ENCODE results near the gene TMEM178B.

Gene TMEM178B

DNA sequence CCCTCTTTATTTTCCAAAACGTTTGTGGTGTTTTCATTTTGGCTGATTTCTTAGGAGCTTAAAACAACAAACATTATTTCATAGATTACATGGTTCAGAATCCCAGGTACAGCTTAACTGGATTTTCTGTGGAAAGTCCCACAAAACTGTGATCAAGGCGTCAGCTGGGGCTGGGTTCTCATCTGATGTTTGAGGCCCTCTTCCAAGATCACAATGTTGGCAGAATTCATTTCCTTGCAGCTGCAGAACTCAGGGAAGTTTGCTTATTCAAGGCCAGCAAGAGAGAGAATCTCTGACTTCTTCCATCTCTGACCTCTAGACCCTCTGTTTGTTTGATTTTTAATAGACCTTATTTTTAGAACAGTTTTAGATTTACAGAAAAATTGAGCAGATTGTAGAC, 368.9 kb downstream of the TMEM178B start:
- no peak for FAIRE-seq

- no peak for FAIRE-seq
Measured at GRCh38 chr7:141444961-141445360, 371.1 kb downstream of the TMEM178B start.

GRCh38 chr7:141451232-141451631, 377.4 kb downstream of the TMEM178B start:
- FAIRE-seq, result no peak

GRCh38 chr7:141452911-141453310, 379.0 kb downstream of the TMEM178B start:
- no peak for FAIRE-seq

- FAIRE-seq, result no peak
Measured at GRCh38 chr7:141454338-141454737, 380.5 kb downstream of the TMEM178B start.

DNA sequence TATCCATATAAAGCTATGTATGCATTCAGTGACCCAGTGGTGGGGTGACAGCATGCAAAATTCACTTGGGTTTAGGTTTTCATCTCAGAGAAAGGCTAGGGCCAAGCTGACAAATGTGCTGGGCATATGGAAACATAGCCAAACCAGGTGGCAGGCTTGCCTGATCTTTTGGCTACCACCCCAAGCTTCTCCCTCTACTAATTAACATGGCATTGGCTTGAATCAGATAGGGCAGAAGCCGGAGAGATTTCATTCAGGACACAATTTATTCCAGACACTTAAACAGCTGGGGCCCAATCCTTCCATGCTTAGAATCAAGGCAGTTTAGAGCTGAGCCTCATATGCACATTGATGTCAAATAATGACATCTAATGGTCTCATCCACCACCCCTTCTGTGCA, 381.9 kb downstream of the TMEM178B start:
- no peak for FAIRE-seq

DNA sequence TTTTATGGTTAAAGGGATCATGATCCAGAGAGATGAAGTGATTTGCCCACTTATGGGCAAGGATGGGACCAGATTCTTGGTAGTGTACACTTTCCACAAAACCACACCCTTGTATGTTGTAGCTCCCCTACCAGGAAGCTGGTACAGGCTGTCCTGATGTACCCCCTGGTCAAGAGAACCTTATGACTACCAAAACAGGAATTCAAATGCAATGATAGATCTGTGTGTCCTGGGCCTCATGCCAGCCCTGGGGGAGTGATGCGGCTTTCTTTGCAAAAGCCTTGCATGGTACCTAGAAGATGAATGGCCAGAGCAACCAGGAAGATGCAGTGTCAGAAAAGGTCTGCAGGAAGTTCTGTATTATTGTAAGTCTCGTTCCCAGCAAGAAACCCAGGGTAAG, 382.4 kb downstream of the TMEM178B start:
- FAIRE-seq, result no peak

GRCh38 chr7:141456711-141457110, 382.8 kb downstream of the TMEM178B start:
- no peak for FAIRE-seq

GRCh38 chr7:141460781-141461715, 387.2 kb downstream of the TMEM178B start:
- FAIRE-seq, result no peak

GRCh38 chr7:141461924-141462323, 388.1 kb downstream of the TMEM178B start:
- no peak for FAIRE-seq

DNA sequence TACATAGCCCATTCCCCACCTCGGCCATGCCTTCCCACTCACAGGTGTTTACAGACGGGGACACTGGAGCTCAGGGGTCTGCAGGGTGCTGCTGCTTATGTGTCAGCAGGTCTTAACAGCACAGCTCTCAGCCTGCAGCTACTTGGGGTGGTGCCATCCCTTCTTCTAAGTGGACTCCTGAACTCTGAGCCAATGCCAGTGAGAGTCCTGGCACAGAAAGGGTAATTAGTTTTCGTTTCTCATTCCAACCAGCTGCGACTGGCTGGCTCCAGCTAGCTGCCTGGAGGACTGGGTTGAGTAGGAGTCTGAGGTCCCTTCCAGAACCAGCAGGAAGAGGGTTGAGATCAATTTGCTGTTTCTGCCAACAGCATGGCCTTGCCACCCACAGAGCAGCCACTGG, 389.1 kb downstream of the TMEM178B start:
- no peak for FAIRE-seq

DNA sequence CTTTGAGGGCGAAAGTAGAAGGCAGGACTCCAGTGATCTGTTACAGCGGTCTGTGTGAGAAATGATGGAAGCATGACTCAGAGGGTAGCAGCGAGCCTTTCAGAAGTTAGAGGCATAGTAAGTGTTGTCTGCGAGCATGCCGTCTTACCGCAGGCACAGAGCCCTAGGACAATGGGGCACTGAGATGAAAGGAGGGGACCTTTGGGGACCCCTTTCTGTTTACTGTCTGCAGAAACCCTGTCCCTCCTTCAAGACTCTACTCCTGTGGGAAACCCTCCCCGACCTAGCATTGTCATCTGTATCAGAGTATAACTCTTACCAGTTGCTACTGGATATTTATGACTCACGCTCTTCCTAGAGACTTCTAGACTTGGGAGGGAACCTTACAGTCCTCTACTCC, 390.1 kb downstream of the TMEM178B start:
- FAIRE-seq, result no peak

DNA sequence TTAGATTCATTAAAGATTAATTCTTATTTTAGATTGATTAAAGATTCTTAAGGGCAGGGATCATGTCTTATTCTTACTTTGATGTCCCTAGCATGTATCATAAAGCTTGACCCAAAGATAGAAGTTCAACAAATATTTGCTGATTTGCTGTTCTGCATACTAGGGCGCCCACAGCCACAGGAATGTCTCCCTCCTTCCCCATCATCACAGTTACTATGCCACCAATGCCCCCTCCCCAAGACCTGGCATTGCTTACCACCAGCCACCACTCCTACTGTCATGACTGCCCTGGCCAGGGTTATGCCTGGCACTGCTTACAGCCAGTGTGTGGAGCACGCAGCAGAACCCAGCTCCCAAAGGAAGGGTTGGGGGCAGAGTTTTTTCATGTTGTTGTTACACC, 390.7 kb downstream of the TMEM178B start:
- FAIRE-seq, result no peak

DNA sequence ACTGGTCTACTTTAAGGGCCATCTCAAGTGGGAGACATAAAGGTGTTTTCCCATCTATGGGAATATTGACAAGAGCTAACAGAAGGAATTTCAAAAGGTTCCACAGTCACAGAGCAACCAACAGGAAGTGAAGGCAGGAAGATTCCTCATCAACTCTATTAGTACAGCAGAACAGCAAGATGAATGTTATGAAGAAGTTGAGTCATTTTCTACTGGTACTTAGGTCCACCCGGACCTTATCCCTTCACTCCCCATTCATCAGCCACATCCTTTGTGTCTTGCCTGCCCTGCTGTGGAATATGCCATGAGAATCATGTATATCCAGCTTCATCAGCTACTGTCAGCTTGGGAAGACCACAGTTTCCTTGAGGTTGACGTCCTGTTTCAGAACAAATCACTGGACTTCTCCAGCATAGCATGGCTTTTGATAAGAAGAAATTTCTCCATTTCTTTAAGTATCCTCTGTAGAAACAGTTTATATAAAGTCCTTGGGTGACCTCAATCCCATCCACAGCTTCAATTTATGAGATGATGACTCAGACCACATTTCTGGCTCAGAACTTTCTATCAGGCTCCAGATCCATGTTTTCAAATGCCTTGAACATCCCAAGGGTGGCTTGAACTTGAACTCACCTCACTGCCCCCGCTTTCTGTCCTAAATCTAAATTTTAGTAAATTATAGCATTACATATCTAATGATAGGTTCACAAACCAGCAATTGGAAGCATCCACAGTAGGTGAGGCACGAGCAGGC, 392.5 kb downstream of the TMEM178B start:
- no peak for FAIRE-seq

DNA sequence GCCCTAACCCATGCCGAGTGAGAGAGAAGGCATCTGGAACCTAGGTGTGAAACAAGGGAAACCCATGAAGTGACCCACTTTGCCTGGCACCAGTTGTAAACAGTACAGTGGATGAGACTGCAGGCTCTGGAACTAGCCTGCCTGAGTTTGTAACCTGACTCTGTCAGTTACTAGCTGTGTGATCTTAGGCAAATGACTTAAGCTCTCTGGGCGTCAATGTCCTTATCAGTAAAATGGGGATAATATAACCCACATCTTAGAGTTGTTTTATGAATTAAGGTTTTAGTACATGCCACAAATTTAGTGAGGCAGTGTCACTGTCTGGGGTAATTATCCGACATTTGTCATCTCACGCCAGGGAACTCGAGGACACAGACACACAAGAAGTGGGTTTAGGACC, 394.5 kb downstream of the TMEM178B start:
- no peak for FAIRE-seq

- FAIRE-seq, result no peak
Measured at GRCh38 chr7:141475679-141476078, 401.8 kb downstream of the TMEM178B start.

DNA sequence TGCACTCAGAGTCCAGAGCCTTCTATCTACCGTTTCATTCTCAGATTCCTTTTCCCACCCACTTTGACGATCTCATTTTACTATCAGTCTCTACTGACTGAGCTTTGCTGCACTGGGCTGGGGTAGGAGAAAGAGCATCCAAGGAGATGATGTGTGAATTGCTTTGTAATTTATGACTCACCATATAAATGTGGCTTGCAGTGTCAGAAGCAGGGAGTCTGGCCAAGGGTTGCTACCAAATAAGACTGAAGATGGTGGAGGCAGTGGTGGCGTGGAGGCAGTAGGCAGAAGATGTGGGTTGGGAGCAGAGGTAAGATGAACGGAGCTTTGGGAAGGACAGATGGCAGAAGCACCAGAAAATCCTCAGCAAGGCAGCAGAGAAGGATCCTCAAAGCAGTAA, 404.0 kb downstream of the TMEM178B start:
- no peak for FAIRE-seq

DNA sequence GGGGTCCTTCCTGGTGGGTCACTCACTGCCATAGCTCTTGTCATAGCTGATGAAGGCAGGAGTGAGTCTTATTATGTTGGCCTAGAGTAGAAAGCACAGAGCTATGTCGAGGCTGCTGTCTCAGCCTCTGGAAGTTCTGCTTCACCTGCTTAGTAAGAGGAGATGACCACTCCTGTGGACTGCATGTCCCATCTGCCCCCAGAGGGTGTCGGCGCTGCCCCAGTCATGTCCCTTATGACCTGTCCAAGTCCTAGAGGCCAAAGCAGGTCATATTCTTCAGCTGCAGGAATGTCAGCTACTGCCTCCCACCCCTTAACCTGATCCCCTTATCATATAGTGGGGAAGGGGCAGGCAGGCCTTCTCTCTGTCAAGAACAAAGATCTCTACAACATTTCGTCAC, 405.0 kb downstream of the TMEM178B start:
- FAIRE-seq, result no peak

- FAIRE-seq, result no peak
Measured at GRCh38 chr7:141480953-141481352, 407.1 kb downstream of the TMEM178B start.

DNA sequence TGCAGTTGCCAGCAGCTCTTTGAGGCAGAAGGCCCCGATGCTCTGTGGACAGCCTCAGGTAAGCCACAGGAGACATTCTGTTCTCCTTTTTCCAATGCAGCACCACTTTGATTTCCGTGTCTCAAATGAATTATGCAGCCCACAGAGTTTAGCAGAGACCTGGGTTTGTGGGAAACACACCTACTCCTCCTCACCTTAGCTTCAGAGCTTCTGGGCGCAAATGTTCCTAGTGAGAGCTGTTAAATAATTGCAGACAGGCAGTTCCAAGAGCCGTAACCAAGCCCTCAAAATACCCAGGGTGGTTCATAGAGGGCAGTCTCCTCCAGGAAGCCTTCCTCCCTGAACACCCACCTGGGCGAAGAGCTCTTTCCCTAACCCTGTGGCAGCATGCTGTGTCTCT, 408.1 kb downstream of the TMEM178B start:
- FAIRE-seq, result no peak

DNA sequence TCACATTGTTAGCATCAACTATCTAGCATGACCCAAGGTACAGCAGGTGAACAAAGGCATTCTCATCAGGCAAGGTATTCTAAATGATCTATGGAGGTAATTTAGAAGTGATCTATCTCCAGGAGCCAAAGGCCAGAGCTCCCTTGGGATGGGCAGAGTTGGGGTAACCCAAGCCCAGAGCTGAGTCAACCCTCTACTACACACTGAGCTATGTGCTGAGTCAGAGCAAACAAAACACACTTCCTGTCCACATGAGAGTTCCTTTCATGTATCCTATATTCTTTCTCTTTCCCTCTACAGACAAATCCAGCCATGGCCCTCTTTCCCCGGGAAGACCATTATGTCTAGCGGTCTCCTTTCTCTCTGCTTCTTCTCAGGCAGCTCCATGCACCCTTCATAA, 409.2 kb downstream of the TMEM178B start:
- no peak for FAIRE-seq

DNA sequence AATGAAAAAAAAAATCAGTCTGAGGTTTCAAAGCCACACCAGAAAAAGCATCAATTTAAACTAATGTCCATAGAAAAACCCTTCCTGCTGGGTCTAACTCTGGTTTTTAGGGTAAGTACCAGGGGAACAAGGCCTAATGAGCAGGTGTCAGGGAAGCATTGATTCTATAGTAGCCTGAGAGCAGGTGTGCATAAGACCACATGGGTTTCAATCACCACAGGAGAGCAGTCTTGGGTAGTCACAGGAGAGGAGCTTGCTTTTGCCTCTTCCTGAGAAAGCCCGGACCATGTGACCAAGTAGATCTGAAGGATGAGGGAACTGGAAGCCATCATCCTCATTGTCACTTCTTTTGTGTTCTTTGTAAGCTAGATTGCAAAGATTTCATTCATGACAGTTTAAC, 411.0 kb downstream of the TMEM178B start:
- no peak for FAIRE-seq

DNA sequence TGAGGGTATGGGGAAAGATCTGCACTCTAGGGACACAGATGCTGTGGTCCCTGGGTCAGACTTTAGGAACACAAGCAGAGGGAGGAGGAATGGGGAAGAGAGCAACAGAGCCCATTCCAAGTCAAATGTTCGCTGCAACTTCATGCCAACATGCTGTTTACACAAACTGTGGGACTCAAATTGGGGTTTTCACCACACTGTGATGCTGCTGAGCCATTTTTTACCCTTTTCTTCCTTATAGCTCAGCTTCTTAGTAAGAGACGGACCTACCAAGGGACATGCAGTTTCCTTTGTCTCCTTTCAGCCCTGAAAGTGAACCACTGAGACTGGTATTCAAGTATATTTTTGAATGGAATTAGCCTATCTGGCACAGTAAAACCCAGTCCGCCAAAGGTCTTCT, 413.1 kb downstream of the TMEM178B start:
- no peak for FAIRE-seq

DNA sequence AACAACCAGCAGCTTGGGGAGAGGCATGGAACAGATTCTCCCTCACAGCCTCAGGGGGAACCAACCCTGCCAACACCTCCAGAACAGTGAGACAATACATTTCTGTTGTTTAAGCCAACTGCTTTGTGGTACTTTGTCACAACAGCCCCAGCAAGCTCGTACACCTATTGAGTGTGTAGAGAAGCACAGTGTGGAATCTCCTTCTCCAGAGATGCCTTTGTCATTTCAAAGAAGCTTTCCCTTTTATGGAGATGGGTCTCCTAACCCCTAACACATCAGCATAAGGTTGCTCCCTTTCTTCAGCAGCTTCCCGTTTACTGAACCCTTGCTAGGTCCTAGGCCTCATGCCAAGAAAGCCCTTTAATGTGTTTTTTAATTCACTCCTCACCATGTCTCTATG, 416.6 kb downstream of the TMEM178B start:
- FAIRE-seq, result no peak
